HG02943 (cell line): ENCODE results near the gene MYL3.
"Not testable (repeated sequence)": the region's sequence is repeated elsewhere in the genome, so short reads cannot be mapped to it uniquely, and the experiment has no call there.

ENCODE experiments used
- ATAC-seq: cut with Tn5 transposase; IDR thresholded peaks from one replicate; pipeline ENCODE4 v1.9.1; 2021; ENCODE audit warnings: mild to moderate bottlenecking, low read depth, moderate library complexity; ENCODE audit not compliant: unreplicated experiment

Gene MYL3

DNA sequence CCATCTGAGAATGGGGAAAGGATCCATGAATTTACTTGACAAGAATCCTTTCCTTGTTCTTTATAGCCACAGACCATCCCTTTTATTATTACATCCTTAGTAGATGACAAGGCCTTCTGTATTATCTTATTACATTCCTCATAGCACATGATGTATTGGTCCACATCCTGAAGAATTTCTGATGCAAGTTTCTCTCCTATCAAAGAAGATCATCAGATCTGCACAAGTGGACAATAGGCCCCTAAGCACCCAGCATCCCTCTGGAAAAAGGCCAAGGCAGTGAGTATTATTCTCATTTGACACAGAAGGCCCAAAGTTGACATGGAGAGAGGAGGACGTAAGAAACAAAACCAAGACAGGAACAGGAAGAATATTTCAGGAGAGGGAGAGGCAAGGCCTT, 31.4 kb downstream of the MYL3 start:
- no peak for ATAC-seq

DNA sequence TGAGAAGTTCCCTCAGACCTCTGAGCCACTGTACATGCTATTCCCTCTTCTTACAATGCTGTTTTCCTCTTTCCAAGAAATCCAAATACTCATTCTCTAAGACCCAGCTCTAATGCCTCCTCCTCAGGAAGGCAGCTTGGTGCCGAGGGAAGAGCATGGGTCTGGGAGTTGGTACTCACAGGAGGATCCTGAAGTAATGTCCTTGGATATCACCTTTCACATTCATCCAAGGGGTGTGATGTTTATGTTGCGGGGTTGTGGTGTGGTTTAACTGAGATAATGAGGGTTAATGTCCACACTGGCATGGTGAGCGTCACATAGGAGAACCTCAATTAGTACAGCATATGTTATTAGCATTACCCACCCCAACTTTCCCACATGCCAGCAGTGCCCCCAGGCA, 31.9 kb downstream of the MYL3 start:
- ATAC-seq: no peak

DNA sequence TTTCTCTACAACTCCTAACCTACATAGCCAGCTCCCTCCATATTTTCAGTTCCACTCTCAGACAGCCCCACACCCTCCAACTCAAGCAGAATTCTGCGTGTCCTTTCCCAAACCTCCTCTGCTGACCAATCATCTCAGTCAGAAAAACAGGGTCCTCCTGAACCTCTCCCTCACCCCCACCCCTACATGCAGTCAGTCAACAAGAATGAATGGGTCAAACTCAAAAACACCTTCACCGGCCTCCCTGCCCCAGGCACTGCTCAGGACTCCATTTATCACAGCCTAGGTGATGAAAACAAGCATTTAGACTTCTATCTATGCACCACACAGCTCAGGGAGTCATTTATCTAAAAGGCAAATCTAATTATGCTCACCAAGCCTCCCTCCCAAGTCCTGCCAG, 32.4 kb downstream of the MYL3 start:
- ATAC-seq: no peak

DNA sequence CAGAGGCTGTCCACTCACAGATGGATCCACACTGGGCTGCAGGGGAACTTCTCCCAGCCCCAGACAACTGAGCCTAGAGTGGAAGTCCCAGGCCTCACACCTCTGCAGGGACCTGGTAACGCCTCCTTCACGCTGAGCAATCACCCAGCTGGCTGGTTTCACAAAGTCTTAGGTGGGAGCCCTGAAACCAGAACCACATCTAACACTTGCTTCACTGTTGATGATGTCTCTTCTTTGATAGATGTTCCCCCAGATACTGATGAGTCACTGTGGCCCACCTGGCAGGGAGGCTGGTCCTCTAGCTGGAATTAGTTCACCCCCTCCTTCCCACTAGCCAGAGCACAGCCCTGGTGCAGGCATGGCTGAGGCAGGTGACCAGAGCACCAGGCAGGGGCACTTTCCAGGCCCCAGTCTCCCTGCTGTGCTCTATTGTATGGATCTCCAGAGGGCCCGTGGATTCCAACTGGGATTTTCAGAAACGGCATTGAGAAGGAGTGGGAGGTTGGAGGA, 33.5 kb downstream of the MYL3 start:
- no peak for ATAC-seq

DNA sequence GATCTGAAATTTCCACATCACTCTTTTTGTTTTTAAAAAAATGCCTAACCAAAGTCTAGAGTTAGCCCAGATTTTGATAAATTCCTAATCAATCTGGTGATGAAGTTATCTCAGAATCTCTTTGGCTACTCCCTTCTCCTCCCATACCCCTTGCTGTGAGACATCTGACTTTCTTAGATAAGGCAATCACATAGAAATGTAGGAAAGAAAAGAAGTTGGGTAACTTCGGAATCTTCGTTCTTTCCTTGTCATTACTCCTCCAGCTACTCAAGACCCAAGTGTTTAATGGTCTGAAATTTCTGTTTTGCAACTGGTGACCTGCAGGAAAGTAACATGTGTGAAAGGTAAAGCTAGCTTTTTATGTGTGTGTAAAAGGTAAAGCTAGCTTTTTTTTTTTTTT, 37.8 kb downstream of the MYL3 start:
- no peak for ATAC-seq

DNA sequence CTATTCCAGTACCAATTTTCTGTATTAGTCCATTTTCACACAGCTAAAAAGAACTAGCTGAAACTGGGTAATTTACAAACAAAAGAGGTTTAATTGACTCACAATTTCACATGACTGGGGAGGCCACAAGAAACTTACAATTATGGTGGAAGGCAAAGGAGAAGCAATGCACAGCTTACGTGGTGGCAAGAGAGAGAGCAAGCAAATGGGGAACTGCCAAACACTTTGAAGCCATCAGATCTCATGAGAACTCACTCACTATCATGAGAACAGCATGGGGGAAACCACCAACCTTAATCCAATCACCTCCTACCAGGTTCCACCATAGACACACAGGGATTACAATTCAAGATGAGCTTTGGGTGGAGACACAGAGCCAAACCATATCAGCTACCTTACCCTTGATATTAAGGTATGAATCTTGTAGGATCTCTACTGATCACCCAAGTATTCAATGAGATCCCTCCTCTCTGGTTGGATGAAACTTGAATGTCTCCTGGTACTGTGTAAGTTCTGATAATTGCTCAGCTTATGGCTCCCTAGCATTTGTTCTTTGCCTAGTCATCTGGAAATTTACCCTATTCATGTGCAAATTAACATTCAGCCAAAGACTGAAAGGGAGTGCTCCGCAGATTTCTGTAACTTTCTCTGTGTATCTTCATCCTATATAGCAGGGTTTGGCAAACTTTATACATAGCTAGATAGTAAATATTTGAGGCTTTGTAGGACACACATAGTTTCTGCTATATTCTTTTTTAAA, 38.9 kb downstream of the MYL3 start:
- ATAC-seq: no peak

DNA sequence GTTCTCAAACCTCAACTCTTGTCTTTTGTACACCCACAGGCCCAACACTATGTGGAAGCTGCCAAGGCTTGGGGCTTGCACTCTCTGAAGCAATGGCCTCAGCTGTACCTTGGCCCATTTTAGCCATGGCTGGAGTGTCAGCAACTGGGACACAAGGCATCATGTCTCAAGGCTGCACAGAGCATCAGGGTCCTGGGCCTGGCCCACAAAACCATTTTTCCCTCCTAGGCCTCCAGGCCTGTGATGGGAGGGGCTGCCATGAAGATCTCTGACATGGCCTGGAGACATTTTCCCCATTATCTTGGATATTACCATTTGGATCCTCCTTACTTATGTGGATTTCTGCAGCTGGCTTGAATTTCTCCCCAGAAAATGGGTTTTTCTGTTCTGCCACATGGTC, 39.9 kb downstream of the MYL3 start:
- ATAC-seq: not testable (repeated sequence)

DNA sequence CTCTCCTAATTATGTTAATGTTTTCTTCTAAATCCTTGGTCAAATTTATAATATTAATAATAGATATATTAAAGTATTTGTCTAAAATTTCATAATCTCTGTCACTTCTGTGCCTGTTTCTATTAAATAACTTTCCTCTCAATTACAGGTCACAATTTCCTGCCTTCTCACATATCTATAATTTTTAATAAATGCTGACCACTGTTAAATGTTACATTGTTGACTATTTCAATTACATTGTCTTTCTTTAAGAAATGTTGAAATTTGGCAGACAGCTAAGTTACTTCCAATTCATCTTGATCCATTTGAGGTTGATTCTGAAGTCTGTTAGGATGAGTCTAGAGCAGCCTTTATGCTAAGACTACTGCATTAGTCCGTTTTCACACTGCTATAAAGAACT, 41.7 kb downstream of the MYL3 start:
- no peak for ATAC-seq

DNA sequence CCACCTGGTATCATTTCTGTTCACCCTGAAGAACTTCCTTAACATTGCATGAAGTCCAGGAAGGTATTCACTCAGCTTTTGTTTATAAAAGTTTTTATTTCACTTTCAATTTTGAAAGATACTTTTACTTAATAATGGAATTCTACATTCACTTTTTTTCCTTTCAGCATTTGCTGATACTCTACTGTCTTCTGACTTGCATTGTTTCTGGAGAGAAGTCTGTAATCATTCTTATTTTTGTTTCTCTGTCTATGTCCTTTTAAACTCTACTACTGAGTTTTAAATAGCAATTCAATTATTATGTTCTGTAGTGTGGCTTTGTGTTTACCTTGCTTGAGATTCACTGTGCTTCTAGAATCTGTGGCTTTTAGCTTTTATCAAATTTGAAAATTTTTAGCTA, 42.4 kb downstream of the MYL3 start:
- no peak for ATAC-seq

DNA sequence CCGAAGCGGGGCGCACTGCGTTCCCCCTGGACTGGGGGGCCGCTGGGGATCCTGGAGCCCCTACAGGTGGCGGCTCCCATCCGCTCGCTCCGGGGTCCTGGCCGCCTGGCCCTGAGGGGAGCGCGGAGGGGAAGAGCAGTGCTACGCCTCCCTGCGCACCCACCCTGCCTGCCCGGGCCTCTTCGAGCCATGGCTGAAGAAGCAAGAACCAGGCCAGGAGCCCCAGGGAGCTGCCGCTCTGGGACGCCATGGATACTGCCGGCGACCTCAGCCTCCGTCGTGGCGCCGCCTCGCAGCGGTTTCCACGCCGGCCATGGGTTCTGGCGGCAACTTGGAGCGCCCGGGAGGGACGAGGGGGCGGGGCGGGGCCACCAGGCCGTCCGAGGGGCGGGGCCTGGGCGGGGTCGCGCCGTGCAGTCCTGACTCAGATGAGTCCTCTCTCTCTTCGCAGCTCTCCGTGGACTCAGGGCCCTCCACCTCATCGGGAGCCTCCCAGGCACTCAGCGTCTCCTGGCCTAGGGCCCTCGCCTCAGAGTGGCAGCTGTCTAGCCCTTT, 50.9 kb downstream of the MYL3 start:
- no peak for ATAC-seq

DNA sequence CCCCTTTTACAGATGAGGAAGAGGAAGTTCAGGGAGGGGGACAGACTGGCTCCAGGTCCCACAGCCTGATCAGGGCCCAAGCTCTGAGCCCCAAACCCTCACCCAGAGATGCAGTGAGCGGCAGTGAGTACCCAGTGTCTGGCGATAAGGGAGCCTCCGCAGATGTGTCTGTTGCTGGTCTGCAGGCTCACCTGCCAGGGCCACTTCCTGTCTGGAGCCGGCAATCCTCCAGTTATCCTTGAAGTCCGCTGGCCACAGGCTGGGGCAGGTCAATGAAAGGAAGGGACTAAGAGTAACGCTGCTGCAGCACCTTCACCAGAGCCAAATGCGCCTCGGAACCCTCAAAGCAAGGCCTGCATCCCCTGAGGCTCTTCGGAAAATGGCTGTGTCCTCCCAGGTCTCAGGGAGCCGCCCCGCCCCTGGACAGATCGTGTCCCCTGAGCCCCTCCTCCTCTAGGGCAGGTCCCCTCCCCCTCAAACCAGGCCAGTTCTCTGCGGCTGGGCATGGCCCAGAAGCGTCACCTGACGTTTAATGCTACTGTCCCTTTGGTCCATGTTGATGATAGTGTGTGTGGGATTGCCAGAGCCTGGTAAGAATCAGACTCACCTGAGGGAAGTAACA, 51.5 kb downstream of the MYL3 start:
- no peak for ATAC-seq

DNA sequence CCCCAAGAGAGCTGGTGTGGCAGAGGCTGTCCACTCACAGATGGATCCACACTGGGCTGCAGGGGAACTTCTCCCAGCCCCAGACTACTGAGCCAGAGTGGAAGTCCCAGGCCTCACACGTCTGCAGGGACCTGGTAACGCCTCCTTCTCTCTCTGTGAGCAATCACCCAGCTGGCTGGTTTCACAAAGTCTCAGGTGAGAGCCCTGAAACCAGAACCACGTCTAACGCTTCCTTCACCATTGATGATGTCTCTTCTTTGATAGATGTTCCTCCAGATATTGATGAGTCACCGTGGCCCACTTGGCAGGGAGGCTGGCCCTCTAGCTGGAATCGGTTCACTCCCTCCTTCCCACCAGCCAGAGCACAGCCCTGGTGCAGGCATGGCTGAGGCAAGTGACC, 54.5 kb downstream of the MYL3 start:
- ATAC-seq: not testable (repeated sequence)
